ENCODE data around the gene EEPD1. TPM values are rescaled to one million over a fixed set of nuclear protein-coding genes. Genes with fewer than 3 reads are reported as not detected.

Gene EEPD1
- total RNA-seq, 1 experiment from 2014 or later = 5.0 TPM

- H2AK5ac ChIP-seq (ENCODE audit: insufficient read length, low read length) = no peak overlapping the region
- H3K79me1 ChIP-seq (ENCODE audit: insufficient read depth, low read depth, low read length, poor library complexity, severe bottlenecking) = no peaks in the 10 kb centered on the region
- H3K9ac ChIP-seq (ENCODE audit: extremely low read depth, insufficient read length, low read length) = no peak overlapping the region
- H3K56ac ChIP-seq (ENCODE audit: insufficient read length, low read depth, low read length) = no peak overlapping the region
- H4K8ac ChIP-seq (replicated peaks; ENCODE audit: insufficient read length, low read depth, low read length) = no peak overlapping the region
- no peak overlapping the region for H3K4ac ChIP-seq (ENCODE audit: low read depth, low read length)
- no peak overlapping the region for H3K23ac ChIP-seq (ENCODE audit: insufficient read length, low read depth, low read length)
- no peaks in the 10 kb centered on the region for H3K9me3 ChIP-seq (ENCODE audit: control insufficient read depth, low read depth, low read length)
- no CpG with 5 or more reads among the region's 6 CpGs for WGBS (ENCODE audit: extremely low coverage, insufficient read length, low lambda C conversion rate)
- Mint-ChIP-seq H3K27me3 (ENCODE audit: low read depth) (peaks cover 1% of the 10 kb centered on the region; the same call in 1 of the 2 replicates), H3K27ac (peak overlapping the region; percentile 3 to 40 (median 14); a peak in 5 of 7 replicates), H3K9me3 (no peaks in the 10 kb centered on the region), H3K4me1 (peaks cover 29 to 35% of the 10 kb centered on the region in 2 experiments), H3K36me3 (ENCODE audit: insufficient read depth in 1 of 3, low read depth in 3 of 3) (peaks cover 0 to 4% (median 4%) of the 10 kb centered on the region in 3 experiments; a peak in 3 of 7 replicates), H3K4me3 (no peak overlapping the region)
- no peak overlapping the region for H2AFZ ChIP-seq (ENCODE audit: low read length)
- no peak overlapping the region for H3K14ac ChIP-seq (ENCODE audit: insufficient read depth, low read length)
- no peak overlapping the region for H3K27ac ChIP-seq (ENCODE audit: insufficient read length, low read depth, low read length)
- no peaks in the 10 kb centered on the region for H3K23me2 ChIP-seq (ENCODE audit: insufficient read length, low read depth, low read length, poor library complexity, severe bottlenecking)
- no peak for TF ChIP-seq CTCF (conservative IDR thresholded peaks at IDR 0.05)
- no peak for DNase-seq
- H4K20me1 ChIP-seq (ENCODE audit: control insufficient read depth, insufficient read depth, insufficient read length) = no peaks in the 10 kb centered on the region
- H2BK120ac ChIP-seq (ENCODE audit: low read depth, low read length, poor library complexity, severe bottlenecking) = no peak overlapping the region
- no peak overlapping the region for H3K18ac ChIP-seq (ENCODE audit: insufficient read length, low read depth, low read length)
- no peaks in the 10 kb centered on the region for H3K79me2 ChIP-seq (ENCODE audit: insufficient read depth, low read length)
- no peaks in the 10 kb centered on the region for H3K27me3 ChIP-seq (ENCODE audit: insufficient read depth, low read length)
- no peak overlapping the region for H2BK5ac ChIP-seq (ENCODE audit: insufficient read length, low read length)
- no peak overlapping the region for H4K91ac ChIP-seq (ENCODE audit: insufficient read length, low read depth, low read length)
- H3T11ph ChIP-seq (ENCODE audit: low read length) = no peak overlapping the region
- H2BK15ac ChIP-seq (ENCODE audit: low read depth, low read length) = no peak overlapping the region
- H3K4me1 ChIP-seq (ENCODE audit: insufficient read depth, low read length) = peaks cover 4% of the 10 kb centered on the region
- no peak overlapping the region for H4K5ac ChIP-seq (ENCODE audit: insufficient read length, low read depth, low read length)
- no peak overlapping the region for H3K4me2 ChIP-seq (ENCODE audit: insufficient read depth, insufficient read length, low read length)
- H2BK20ac ChIP-seq (ENCODE audit: low read depth, low read length, poor library complexity, severe bottlenecking) = no peak overlapping the region
- H2BK12ac ChIP-seq (ENCODE audit: insufficient read length, low read depth, low read length) = no peak overlapping the region
Measured at GRCh38 chr7:36304099-36304425, 151.0 kb downstream of the EEPD1 start.

All from H9 (cell line).